ENCODE data around the gene SF3B3.

DNA sequence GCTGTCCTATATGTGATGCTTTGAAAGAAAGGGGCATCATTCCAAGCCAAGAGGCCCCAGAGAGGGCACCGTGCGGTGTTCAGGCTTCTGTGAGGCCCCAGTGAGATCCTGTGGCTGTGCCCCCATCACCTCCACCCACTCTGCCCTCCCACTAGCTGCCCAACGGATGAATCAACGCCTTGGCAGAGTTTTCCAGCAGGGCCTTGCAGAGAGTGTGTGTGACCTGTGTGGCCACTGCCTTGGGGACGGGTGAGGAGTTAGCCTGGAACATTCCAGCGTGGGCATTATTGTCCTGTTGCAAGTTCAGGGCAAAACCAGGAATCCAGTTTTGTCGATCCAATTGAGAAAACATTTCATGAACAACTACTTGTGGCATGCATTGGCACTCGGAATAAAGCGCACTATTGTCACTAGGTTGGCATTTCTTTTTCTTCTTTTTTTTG lies 53.7 kb downstream of the SF3B3 start:
- no peak for TF ChIP-seq POLR2A (IDR thresholded peaks at IDR 0.05)
- TF ChIP-seq, protein P1, sequence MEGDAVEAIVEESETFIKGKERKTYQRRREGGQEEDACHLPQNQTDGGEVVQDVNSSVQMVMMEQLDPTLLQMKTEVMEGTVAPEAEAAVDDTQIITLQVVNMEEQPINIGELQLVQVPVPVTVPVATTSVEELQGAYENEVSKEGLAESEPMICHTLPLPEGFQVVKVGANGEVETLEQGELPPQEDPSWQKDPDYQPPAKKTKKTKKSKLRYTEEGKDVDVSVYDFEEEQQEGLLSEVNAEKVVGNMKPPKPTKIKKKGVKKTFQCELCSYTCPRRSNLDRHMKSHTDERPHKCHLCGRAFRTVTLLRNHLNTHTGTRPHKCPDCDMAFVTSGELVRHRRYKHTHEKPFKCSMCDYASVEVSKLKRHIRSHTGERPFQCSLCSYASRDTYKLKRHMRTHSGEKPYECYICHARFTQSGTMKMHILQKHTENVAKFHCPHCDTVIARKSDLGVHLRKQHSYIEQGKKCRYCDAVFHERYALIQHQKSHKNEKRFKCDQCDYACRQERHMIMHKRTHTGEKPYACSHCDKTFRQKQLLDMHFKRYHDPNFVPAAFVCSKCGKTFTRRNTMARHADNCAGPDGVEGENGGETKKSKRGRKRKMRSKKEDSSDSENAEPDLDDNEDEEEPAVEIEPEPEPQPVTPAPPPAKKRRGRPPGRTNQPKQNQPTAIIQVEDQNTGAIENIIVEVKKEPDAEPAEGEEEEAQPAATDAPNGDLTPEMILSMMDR (IDR thresholded peaks at IDR 0.05), result no peak

All from thyroid gland (tissue), 4 donors.